ENCODE results near the gene GAB4. TPM values are rescaled to one million over a fixed set of nuclear protein-coding genes. Genes with fewer than 3 reads are reported as not detected.

GAB4 gene
- total RNA-seq, 4 donors from 2014 or later = not detected

- Histone ChIP-seq H3K4me3 (no peak overlapping the region), H3K27ac (no peak overlapping the region)
- DNase-seq = no peak
Observed at GRCh38 chr22:16972311-16972710, 35.7 kb downstream of the GAB4 start.

GRCh38 chr22:16970446-16970845 is 37.6 kb downstream of the GAB4 start:
- no peaks in the 10 kb centered on the region for H3K4me1 ChIP-seq
- no peaks in the 10 kb centered on the region for H3K36me3 ChIP-seq
- H3K27me3 ChIP-seq = no peaks in the 10 kb centered on the region
- TF ChIP-seq POLR2A (IDR thresholded peaks at IDR 0.05) (no peak), CTCF (IDR thresholded peaks at IDR 0.05) (no peak)
- H3K27ac ChIP-seq = no peak overlapping the region
- no peaks in the 10 kb centered on the region for H3K9me3 ChIP-seq
- DNase-seq = no peak
- H3K4me3 ChIP-seq = no peak overlapping the region

More at GRCh38 chr22:16972311-16972710, 35.7 kb downstream of the GAB4 start:
- Histone ChIP-seq H3K36me3 (no peaks in the 10 kb centered on the region), H3K4me1 (no peaks in the 10 kb centered on the region), H3K9me3 (no peaks in the 10 kb centered on the region), H3K27me3 (no peaks in the 10 kb centered on the region)
- TF ChIP-seq POLR2A (IDR thresholded peaks at IDR 0.05) = no peak
- TF ChIP-seq CTCF (IDR thresholded peaks at IDR 0.05) = no peak

GRCh38 chr22:16969508-16970327 is 38.3 kb downstream of the GAB4 start:
- H3K9me3 ChIP-seq = no peaks in the 10 kb centered on the region
- DNase-seq = no peak

GRCh38 chr22:16968218-16968595 is 39.8 kb downstream of the GAB4 start:
- H3K4me3 ChIP-seq = no peak overlapping the region
- DNase-seq = no peak
- no peaks in the 10 kb centered on the region for H3K4me1 ChIP-seq
- no peak for TF ChIP-seq POLR2A (IDR thresholded peaks at IDR 0.05)
- no peak for TF ChIP-seq CTCF (IDR thresholded peaks at IDR 0.05)
- no peak overlapping the region for H3K27ac ChIP-seq
- no peaks in the 10 kb centered on the region for H3K27me3 ChIP-seq
- H3K9me3 ChIP-seq = no peaks in the 10 kb centered on the region
- no peaks in the 10 kb centered on the region for H3K36me3 ChIP-seq

More at GRCh38 chr22:16969508-16970327, 38.3 kb downstream of the GAB4 start:
- Histone ChIP-seq H3K36me3 (no peaks in the 10 kb centered on the region), H3K4me1 (no peaks in the 10 kb centered on the region), H3K27ac (no peak overlapping the region), H3K4me3 (no peak overlapping the region), H3K27me3 (no peaks in the 10 kb centered on the region)
- no peak for TF ChIP-seq POLR2A (IDR thresholded peaks at IDR 0.05)
- TF ChIP-seq CTCF (IDR thresholded peaks at IDR 0.05) = no peak

- no peaks in the 10 kb centered on the region for H3K9me3 ChIP-seq
- no peaks in the 10 kb centered on the region for H3K27me3 ChIP-seq
- no peaks in the 10 kb centered on the region for H3K4me1 ChIP-seq
- no peak for TF ChIP-seq CTCF (IDR thresholded peaks at IDR 0.05)
- no peak for TF ChIP-seq POLR2A (IDR thresholded peaks at IDR 0.05)
- no peak overlapping the region for H3K27ac ChIP-seq
- no peak overlapping the region for H3K4me3 ChIP-seq
- no peaks in the 10 kb centered on the region for H3K36me3 ChIP-seq
- no peak for DNase-seq
Observed at GRCh38 chr22:16967453-16968217, 40.4 kb downstream of the GAB4 start.
